ENCODE data around the gene RELN.

RELN gene

GRCh38 chr7:103813970-103814369, 175.5 kb downstream of the RELN start:
- TF ChIP-seq CTBP1 (IDR thresholded peaks at IDR 0.05; ENCODE audit: borderline replicate concordance) (no peak), SUZ12 (IDR thresholded peaks at IDR 0.05) (no peak), FOXM1 (IDR thresholded peaks at IDR 0.05; ENCODE audit: borderline replicate concordance) (no peak), TARDBP (IDR thresholded peaks at IDR 0.05) (no peak), L3MBTL2 (conservative IDR thresholded peaks at IDR 0.05) (no peak), ZNF384 (IDR thresholded peaks at IDR 0.05) (no peak), NFRKB (IDR thresholded peaks at IDR 0.05) (no peak), FOXK2 (IDR thresholded peaks at IDR 0.05) (no peak), BHLHE40 (IDR thresholded peaks at IDR 0.05; ENCODE audit: borderline replicate concordance) (no peak), ELF4 (IDR thresholded peaks at IDR 0.05) (no peak), ARNT (IDR thresholded peaks at IDR 0.05) (no peak)
- TF ChIP-seq, protein P1, sequence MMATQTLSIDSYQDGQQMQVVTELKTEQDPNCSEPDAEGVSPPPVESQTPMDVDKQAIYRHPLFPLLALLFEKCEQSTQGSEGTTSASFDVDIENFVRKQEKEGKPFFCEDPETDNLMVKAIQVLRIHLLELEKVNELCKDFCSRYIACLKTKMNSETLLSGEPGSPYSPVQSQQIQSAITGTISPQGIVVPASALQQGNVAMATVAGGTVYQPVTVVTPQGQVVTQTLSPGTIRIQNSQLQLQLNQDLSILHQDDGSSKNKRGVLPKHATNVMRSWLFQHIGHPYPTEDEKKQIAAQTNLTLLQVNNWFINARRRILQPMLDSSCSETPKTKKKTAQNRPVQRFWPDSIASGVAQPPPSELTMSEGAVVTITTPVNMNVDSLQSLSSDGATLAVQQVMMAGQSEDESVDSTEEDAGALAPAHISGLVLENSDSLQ (IDR thresholded peaks at IDR 0.05) = no peak
- no peak for DNase-seq (ENCODE audit: extremely low spot score)
- ChIA-PET CTCF (no interaction called here), POLR2A (no interaction called here)

DNA sequence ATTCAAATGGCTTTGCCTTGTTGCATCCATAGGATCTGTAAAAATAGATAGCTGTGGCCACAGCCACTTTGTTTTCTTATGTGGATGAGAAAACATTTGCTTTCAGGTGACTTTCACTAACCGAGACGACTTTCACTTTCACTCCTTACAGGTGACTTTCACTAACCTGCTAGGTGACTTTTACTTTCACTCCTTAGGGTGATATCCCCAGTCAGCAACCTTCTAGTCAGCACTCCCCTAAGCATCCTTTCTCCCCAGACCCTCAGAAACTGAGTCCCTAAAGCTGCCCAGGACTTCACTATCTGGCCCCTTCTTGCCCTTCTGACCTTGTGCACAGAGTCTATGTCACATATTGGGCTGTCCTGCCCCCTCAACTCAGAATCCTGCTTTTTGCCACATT, 177.5 kb downstream of the RELN start:
- CTCF ChIA-PET = no interaction called here
- TF ChIP-seq ARNT (IDR thresholded peaks at IDR 0.05) (no peak), TARDBP (IDR thresholded peaks at IDR 0.05) (no peak), ZNF384 (IDR thresholded peaks at IDR 0.05) (no peak), BHLHE40 (IDR thresholded peaks at IDR 0.05; ENCODE audit: borderline replicate concordance) (no peak), SP1 (IDR thresholded peaks at IDR 0.05) (no peak), L3MBTL2 (conservative IDR thresholded peaks at IDR 0.05) (no peak), LEF1 (IDR thresholded peaks at IDR 0.05; ENCODE audit: borderline replicate concordance) (no peak), SUZ12 (IDR thresholded peaks at IDR 0.05) (no peak), ELF4 (IDR thresholded peaks at IDR 0.05) (no peak), FOXA1 (IDR thresholded peaks at IDR 0.05) (no peak), FOXK2 (IDR thresholded peaks at IDR 0.05) (no peak), CTBP1 (IDR thresholded peaks at IDR 0.05; ENCODE audit: borderline replicate concordance) (no peak), HDGF (IDR thresholded peaks at IDR 0.05; ENCODE audit: borderline replicate concordance) (no peak), NFRKB (IDR thresholded peaks at IDR 0.05) (no peak), FOXM1 (IDR thresholded peaks at IDR 0.05; ENCODE audit: borderline replicate concordance) (no peak)
- TF ChIP-seq, protein P1 (IDR thresholded peaks at IDR 0.05) = no peak
- POLR2A ChIA-PET = no interaction called here
- DNase-seq (ENCODE audit: extremely low spot score) = no peak

DNA sequence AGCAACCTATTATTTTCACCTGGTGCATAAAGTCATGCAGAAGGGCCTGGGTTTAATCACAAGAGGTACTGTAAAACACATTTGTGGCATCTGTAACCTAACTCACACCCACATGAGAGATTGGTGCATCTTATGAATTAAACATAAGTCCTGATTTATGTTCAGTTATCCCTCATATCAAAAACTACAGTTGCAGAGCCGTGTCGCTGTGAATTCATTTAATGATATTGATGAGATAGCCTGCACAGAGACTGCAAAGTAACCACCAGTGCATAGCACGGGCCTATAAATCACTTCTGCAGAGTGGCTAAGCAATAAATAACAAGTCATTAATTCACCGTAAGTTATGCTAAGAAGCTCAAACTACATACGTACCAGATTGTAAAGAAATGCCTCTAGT, 178.2 kb downstream of the RELN start:
- no peak for DNase-seq (ENCODE audit: extremely low spot score)
- POLR2A ChIA-PET = no interaction called here
- TF ChIP-seq ELF4 (IDR thresholded peaks at IDR 0.05) (no peak), FOXK2 (IDR thresholded peaks at IDR 0.05) (no peak), ARNT (IDR thresholded peaks at IDR 0.05) (no peak)
- CTCF ChIA-PET = no interaction called here

- no peak for TF ChIP-seq BHLHE40 (IDR thresholded peaks at IDR 0.05; ENCODE audit: borderline replicate concordance)
- no peak for TF ChIP-seq SP1 (IDR thresholded peaks at IDR 0.05)
- TF ChIP-seq ELF4 (IDR thresholded peaks at IDR 0.05) = no peak
- DNase-seq (ENCODE audit: extremely low spot score) = no peak
- CTCF ChIA-PET = no interaction called here
- POLR2A ChIA-PET = no interaction called here
Observed at GRCh38 chr7:103810112-103810744, 179.2 kb downstream of the RELN start.

- DNase-seq (ENCODE audit: extremely low spot score) = no peak
- ChIA-PET CTCF (no interaction called here), POLR2A (no interaction called here)
- TF ChIP-seq FOXK2 (IDR thresholded peaks at IDR 0.05) (no peak), SP1 (IDR thresholded peaks at IDR 0.05) (no peak), ZNF384 (IDR thresholded peaks at IDR 0.05) (no peak), HDGF (IDR thresholded peaks at IDR 0.05; ENCODE audit: borderline replicate concordance) (no peak), L3MBTL2 (conservative IDR thresholded peaks at IDR 0.05) (no peak), SUZ12 (IDR thresholded peaks at IDR 0.05) (no peak), TARDBP (IDR thresholded peaks at IDR 0.05) (no peak), ELF4 (IDR thresholded peaks at IDR 0.05) (no peak)
- TF ChIP-seq, protein P1 (IDR thresholded peaks at IDR 0.05) = no peak
Observed at GRCh38 chr7:103809229-103809994, 180.0 kb downstream of the RELN start.

GRCh38 chr7:103805346-103805745, 184.1 kb downstream of the RELN start:
- ChIA-PET CTCF (no interaction called here), POLR2A (no interaction called here)
- TF ChIP-seq NFRKB (IDR thresholded peaks at IDR 0.05) (no peak), FOXA1 (IDR thresholded peaks at IDR 0.05) (no peak), LEF1 (IDR thresholded peaks at IDR 0.05; ENCODE audit: borderline replicate concordance) (no peak), CTBP1 (IDR thresholded peaks at IDR 0.05; ENCODE audit: borderline replicate concordance) (no peak), SUZ12 (IDR thresholded peaks at IDR 0.05) (no peak), ARNT (IDR thresholded peaks at IDR 0.05) (no peak), L3MBTL2 (conservative IDR thresholded peaks at IDR 0.05) (no peak), TARDBP (IDR thresholded peaks at IDR 0.05) (no peak), SP1 (IDR thresholded peaks at IDR 0.05) (no peak), ELF4 (IDR thresholded peaks at IDR 0.05) (no peak), FOXK2 (IDR thresholded peaks at IDR 0.05) (no peak), FOXM1 (IDR thresholded peaks at IDR 0.05; ENCODE audit: borderline replicate concordance) (no peak)
- TF ChIP-seq, protein P1 (IDR thresholded peaks at IDR 0.05) = no peak
- no peak for DNase-seq (ENCODE audit: extremely low spot score)

Measured in HEK293T (cell line).